ENCODE measurements around the gene SMAGP. TPM values are rescaled to one million over a fixed set of nuclear protein-coding genes. Genes with fewer than 3 reads are reported as not detected.
"Not testable (repeated sequence)": the region's sequence is repeated elsewhere in the genome, so short reads cannot be mapped to it uniquely, and the experiment has no call there.

Gene SMAGP
- total and polyA plus RNA-seq, 2 donors (not counting 3 experiments of a cell fraction or from before 2014, with no cell fraction given) = 21.4 to 26.2 TPM

GRCh38 chr12:51300768-51301167 lies 30.6 kb upstream of the SMAGP start:
- H3K4me3 ChIP-seq (replicated peaks in 1 of 3; ENCODE audit: insufficient read depth in 1 of 3, low read depth in 1 of 3, low read length in 3 of 3); H3K79me2 ChIP-seq (ENCODE audit: control insufficient read depth, insufficient read depth, low read length); H2AFZ ChIP-seq (ENCODE audit: low read depth, low read length); CTCF ChIA-PET; H3K27me3 ChIP-seq (ENCODE audit: control insufficient read depth in 2 of 2, insufficient read depth in 2 of 2, low read length in 2 of 2); H3K4me2 ChIP-seq (ENCODE audit: insufficient read depth, low read length); H3K27ac ChIP-seq (ENCODE audit: insufficient read depth, low read depth, low read length); POLR2A ChIA-PET; H3K4me1 ChIP-seq (ENCODE audit: control insufficient read depth, extremely low read depth, insufficient read depth, low read length); FAIRE-seq; dilution Hi-C loops (cut with MboI; ENCODE audit: extremely low pct_ligation_motif_present, low sequenced_read_pairs); BruUV-seq (replicated peaks); intact Hi-C loops (cut with micrococcal nuclease); DNase-seq (ENCODE audit: low read depth, low spot score); H3K9ac ChIP-seq (replicated peaks; ENCODE audit: extremely low read depth, insufficient read depth, low read length); H4K20me1 ChIP-seq (replicated peaks; ENCODE audit: control insufficient read depth, extremely low read depth, insufficient read depth, low read length); H3K36me3 ChIP-seq (ENCODE audit: control insufficient read depth in 2 of 2, extremely low read depth in 1 of 2, insufficient read depth in 2 of 2, low read length in 2 of 2); H3K9me1 ChIP-seq (replicated peaks; ENCODE audit: control insufficient read depth, extremely low read depth, insufficient read depth, low read length); H3K9me3 ChIP-seq (replicated peaks; ENCODE audit: control insufficient read depth, insufficient read depth, low read length): not testable (repeated sequence)

GRCh38 chr12:51295651-51296050 lies 25.4 kb upstream of the SMAGP start:
- ChIA-PET POLR2A (no interaction called here), CTCF (interaction anchor here (1.5 kb wide), 1 partner anchor 45 kb away, joined by 4 read pairs; no protein-coding TSS in a partner anchor)
- Histone ChIP-seq H3K9me3 (replicated peaks; ENCODE audit: control insufficient read depth, insufficient read depth, low read length) (no peaks in the 10 kb centered on the region), H2AFZ (ENCODE audit: low read depth, low read length) (no peak overlapping the region), H3K27me3 (ENCODE audit: control insufficient read depth in 2 of 2, insufficient read depth in 2 of 2, low read length in 2 of 2) (peaks cover 0 to 1% of the 10 kb centered on the region in 2 experiments), H3K27ac (ENCODE audit: insufficient read depth, low read depth, low read length) (no peak overlapping the region), H4K20me1 (replicated peaks; ENCODE audit: control insufficient read depth, extremely low read depth, insufficient read depth, low read length) (no peaks in the 10 kb centered on the region), H3K4me3 (replicated peaks in 1 of 3; ENCODE audit: insufficient read depth in 1 of 3, low read depth in 1 of 3, low read length in 3 of 3) (no peak overlapping the region), H3K4me2 (ENCODE audit: insufficient read depth, low read length) (no peak overlapping the region), H3K36me3 (ENCODE audit: control insufficient read depth in 2 of 2, extremely low read depth in 1 of 2, insufficient read depth in 2 of 2, low read length in 2 of 2) (no peaks in the 10 kb centered on the region), H3K79me2 (ENCODE audit: control insufficient read depth, insufficient read depth, low read length) (no peaks in the 10 kb centered on the region), H3K9me1 (replicated peaks; ENCODE audit: control insufficient read depth, extremely low read depth, insufficient read depth, low read length) (no peaks in the 10 kb centered on the region), H3K9ac (replicated peaks; ENCODE audit: extremely low read depth, insufficient read depth, low read length) (no peak overlapping the region), H3K4me1 (ENCODE audit: control insufficient read depth, extremely low read depth, insufficient read depth, low read length) (no peaks in the 10 kb centered on the region)
- dilution Hi-C loops (cut with MboI; ENCODE audit: extremely low pct_ligation_motif_present, low sequenced_read_pairs) (no loop called here), intact Hi-C loops (cut with micrococcal nuclease) (no loop called here)
- TF ChIP-seq CTCF (IDR thresholded peaks at IDR 0.05; ENCODE audit: extremely low read depth in 1 of 2, insufficient read depth in 1 of 2, low read depth in 1 of 2, low read length in 2 of 2) (no peak), POLR2A (IDR thresholded peaks at IDR 0.05; ENCODE audit: low read depth, low read length) (no peak), EZH2 (IDR thresholded peaks at IDR 0.05; ENCODE audit: borderline replicate concordance, low read depth, low read length, severe bottlenecking) (no peak), GATA2 (IDR thresholded peaks at IDR 0.05; ENCODE audit: insufficient read depth, insufficient read length, low read depth, low read length) (no peak), MYC (IDR thresholded peaks at IDR 0.05; ENCODE audit: low read depth, low read length) (no peak), JUN (IDR thresholded peaks at IDR 0.05; ENCODE audit: borderline replicate concordance, insufficient read depth, insufficient read length, low read depth) (no peak)
- no peak for FAIRE-seq
- BruUV-seq (replicated peaks) = no TSS peak
- DNase-seq (ENCODE audit: low read depth, low spot score) = no peak

GRCh38 chr12:51294097-51294496 lies 23.9 kb upstream of the SMAGP start:
- H2AFZ ChIP-seq (ENCODE audit: low read depth, low read length); intact Hi-C loops (cut with micrococcal nuclease); H3K4me2 ChIP-seq (ENCODE audit: insufficient read depth, low read length); dilution Hi-C loops (cut with MboI; ENCODE audit: extremely low pct_ligation_motif_present, low sequenced_read_pairs); H3K27ac ChIP-seq (ENCODE audit: insufficient read depth, low read depth, low read length); H3K27me3 ChIP-seq (ENCODE audit: control insufficient read depth in 2 of 2, insufficient read depth in 2 of 2, low read length in 2 of 2); DNase-seq (ENCODE audit: low read depth, low spot score); H3K36me3 ChIP-seq (ENCODE audit: control insufficient read depth in 2 of 2, extremely low read depth in 1 of 2, insufficient read depth in 2 of 2, low read length in 2 of 2); BruUV-seq (replicated peaks); H3K4me1 ChIP-seq (ENCODE audit: control insufficient read depth, extremely low read depth, insufficient read depth, low read length); H3K4me3 ChIP-seq (replicated peaks in 1 of 3; ENCODE audit: insufficient read depth in 1 of 3, low read depth in 1 of 3, low read length in 3 of 3); H3K79me2 ChIP-seq (ENCODE audit: control insufficient read depth, insufficient read depth, low read length); H3K9me3 ChIP-seq (replicated peaks; ENCODE audit: control insufficient read depth, insufficient read depth, low read length); FAIRE-seq; H3K9me1 ChIP-seq (replicated peaks; ENCODE audit: control insufficient read depth, extremely low read depth, insufficient read depth, low read length); H3K9ac ChIP-seq (replicated peaks; ENCODE audit: extremely low read depth, insufficient read depth, low read length); H4K20me1 ChIP-seq (replicated peaks; ENCODE audit: control insufficient read depth, extremely low read depth, insufficient read depth, low read length): not testable (repeated sequence)
- POLR2A ChIA-PET = interaction anchor here (0.7 kb wide), 1 partner anchor 234 kb away, joined by 7 read pairs; no protein-coding TSS in a partner anchor
- CTCF ChIA-PET = interaction anchor here (1.2 to 1.3 kb wide), 2 partner anchors 41 to 47 kb away, joined by 3 to 5 read pairs; no protein-coding TSS in a partner anchor
